ENCODE measurements around the gene PITRM1.

GRCh38 chr10:3213758-3214515, 41.4 kb upstream of the PITRM1 start:
- TF ChIP-seq CTCF (IDR thresholded peaks at IDR 0.05) (no peak), POLR2A (IDR thresholded peaks at IDR 0.05) (no peak), EP300 (IDR thresholded peaks at IDR 0.05) (no peak)
